ENCODE results near the gene SACM1L. TPM values are rescaled to one million over a fixed set of nuclear protein-coding genes. Genes with fewer than 3 reads are reported as not detected.

Gene SACM1L
- total and polyA plus RNA-seq, 2 donors (not counting 3 experiments of a cell fraction or from before 2014, with no cell fraction given): 11.9 to 39.9 TPM

DNA sequence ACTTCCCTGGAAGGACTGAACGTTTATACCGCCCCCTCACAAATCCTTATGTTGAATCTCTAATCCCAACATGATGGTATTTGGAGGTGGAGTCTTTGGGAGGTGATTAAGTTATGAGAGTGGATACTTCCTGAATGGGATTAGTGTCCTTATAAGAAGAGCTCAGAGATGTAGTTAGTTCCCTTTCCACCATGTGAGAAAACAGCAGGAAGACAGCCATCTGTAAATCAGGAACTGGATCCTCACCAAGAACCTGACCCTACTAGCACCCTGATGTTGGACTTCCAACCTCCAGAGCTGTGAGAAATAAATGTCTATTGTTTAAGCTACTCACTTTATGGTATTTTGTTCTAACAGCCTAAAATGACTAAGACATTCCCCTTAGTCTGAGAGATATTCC, 33.3 kb upstream of the SACM1L start:
- TF ChIP-seq, protein P1, sequence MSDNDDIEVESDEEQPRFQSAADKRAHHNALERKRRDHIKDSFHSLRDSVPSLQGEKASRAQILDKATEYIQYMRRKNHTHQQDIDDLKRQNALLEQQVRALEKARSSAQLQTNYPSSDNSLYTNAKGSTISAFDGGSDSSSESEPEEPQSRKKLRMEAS (IDR thresholded peaks at IDR 0.05; ENCODE audit: insufficient read depth, insufficient read length): no peak
- no peak for TF ChIP-seq JUN (IDR thresholded peaks at IDR 0.05; ENCODE audit: borderline replicate concordance, insufficient read depth, insufficient read length, low read depth)
- TF ChIP-seq FOS (IDR thresholded peaks at IDR 0.05; ENCODE audit: borderline replicate concordance, insufficient read depth, low read length): no peak
- no peaks in the 10 kb centered on the region for H3K27me3 ChIP-seq (ENCODE audit: control insufficient read depth in 2 of 2, insufficient read depth in 2 of 2, low read length in 2 of 2)
- peak; percentile 52 for DNase-seq (ENCODE audit: low read depth, low spot score)
- H3K4me3 ChIP-seq (replicated peaks in 1 of 3; ENCODE audit: insufficient read depth in 1 of 3, low read depth in 1 of 3, low read length in 3 of 3): no peak overlapping the region
- H3K9ac ChIP-seq (replicated peaks; ENCODE audit: extremely low read depth, insufficient read depth, low read length): no peak overlapping the region
- dilution Hi-C loops (cut with MboI; ENCODE audit: extremely low pct_ligation_motif_present, low sequenced_read_pairs) (no loop called here), intact Hi-C loops (cut with micrococcal nuclease) (loop anchor here (1.0 to 2.0 kb wide), 5 partner anchors 9 to 619 kb away; no protein-coding TSS in a partner anchor)
- peak; percentile 62 for FAIRE-seq
- no peak overlapping the region for H2AFZ ChIP-seq (ENCODE audit: low read depth, low read length)
- no peaks in the 10 kb centered on the region for H3K9me1 ChIP-seq (replicated peaks; ENCODE audit: control insufficient read depth, extremely low read depth, insufficient read depth, low read length)
- ChIA-PET POLR2A (no interaction called here), CTCF (interaction anchor here (1.2 to 4.1 kb wide), 25 partner anchors 9 to 431 kb away, joined by 4 to 73 read pairs (median 10); partner anchors contain the start of genes LIMD1, SACM1L and TMEM158)
- no TSS peak for BruUV-seq (replicated peaks)
- no peaks in the 10 kb centered on the region for H3K9me3 ChIP-seq (replicated peaks; ENCODE audit: control insufficient read depth, insufficient read depth, low read length)
- H4K20me1 ChIP-seq (replicated peaks; ENCODE audit: control insufficient read depth, extremely low read depth, insufficient read depth, low read length): no peaks in the 10 kb centered on the region
- no peak overlapping the region for H3K4me2 ChIP-seq (ENCODE audit: insufficient read depth, low read length)
- no peaks in the 10 kb centered on the region for H3K36me3 ChIP-seq (ENCODE audit: control insufficient read depth in 2 of 2, extremely low read depth in 1 of 2, insufficient read depth in 2 of 2, low read length in 2 of 2)
- H3K27ac ChIP-seq (ENCODE audit: insufficient read depth, low read depth, low read length): peak overlapping the region; percentile 39
- H3K79me2 ChIP-seq (ENCODE audit: control insufficient read depth, insufficient read depth, low read length): peaks cover 26% of the 10 kb centered on the region
- H3K4me1 ChIP-seq (ENCODE audit: control insufficient read depth, extremely low read depth, insufficient read depth, low read length): peaks cover 17% of the 10 kb centered on the region

DNA sequence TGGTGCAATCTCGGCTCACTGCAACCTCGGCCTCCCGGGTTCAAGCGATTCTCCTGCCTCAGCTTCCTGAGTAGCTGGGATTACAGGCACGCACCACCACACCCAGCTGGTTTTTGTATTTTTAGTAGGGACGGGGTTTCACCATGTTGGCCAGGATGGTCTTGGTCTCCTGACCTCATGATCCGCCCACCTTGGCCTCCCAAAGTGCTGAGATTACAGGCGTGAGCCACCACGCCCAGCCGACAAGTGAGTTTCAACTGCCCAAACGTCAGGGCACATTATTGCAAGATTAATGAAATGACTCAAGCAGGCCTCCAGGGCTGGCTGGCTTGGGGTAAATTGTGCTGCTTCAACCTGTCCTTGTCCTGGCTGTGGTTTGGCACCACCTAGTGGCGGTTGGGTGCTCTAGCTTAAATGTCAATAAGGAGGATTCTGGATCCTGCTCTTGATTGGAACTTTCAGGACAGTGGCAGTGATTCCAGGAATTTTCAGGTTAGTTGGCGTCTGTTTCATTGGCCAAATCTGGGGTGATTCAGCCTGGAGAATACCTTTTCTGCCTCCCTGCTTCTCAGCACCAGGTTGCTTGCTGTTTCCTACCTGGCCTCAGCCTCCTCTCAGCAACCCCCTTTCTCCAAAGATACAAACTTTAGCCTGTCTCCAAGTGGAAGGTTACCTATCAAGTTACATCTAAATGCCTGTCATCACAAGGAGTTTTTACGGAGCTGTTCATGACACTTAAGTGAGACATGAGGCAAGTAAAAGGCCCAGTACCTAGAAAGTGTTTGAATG, 32.4 kb upstream of the SACM1L start:
- Histone ChIP-seq H3K4me1 (ENCODE audit: control insufficient read depth, extremely low read depth, insufficient read depth, low read length) (peaks cover 17% of the 10 kb centered on the region), H3K4me3 (replicated peaks in 1 of 3; ENCODE audit: insufficient read depth in 1 of 3, low read depth in 1 of 3, low read length in 3 of 3) (no peak overlapping the region), H4K20me1 (replicated peaks; ENCODE audit: control insufficient read depth, extremely low read depth, insufficient read depth, low read length) (no peaks in the 10 kb centered on the region), H3K4me2 (ENCODE audit: insufficient read depth, low read length) (no peak overlapping the region), H2AFZ (ENCODE audit: low read depth, low read length) (no peak overlapping the region), H3K27me3 (ENCODE audit: control insufficient read depth in 2 of 2, insufficient read depth in 2 of 2, low read length in 2 of 2) (no peaks in the 10 kb centered on the region), H3K9ac (replicated peaks; ENCODE audit: extremely low read depth, insufficient read depth, low read length) (no peak overlapping the region), H3K36me3 (ENCODE audit: control insufficient read depth in 2 of 2, extremely low read depth in 1 of 2, insufficient read depth in 2 of 2, low read length in 2 of 2) (no peaks in the 10 kb centered on the region), H3K9me3 (replicated peaks; ENCODE audit: control insufficient read depth, insufficient read depth, low read length) (no peaks in the 10 kb centered on the region), H3K9me1 (replicated peaks; ENCODE audit: control insufficient read depth, extremely low read depth, insufficient read depth, low read length) (no peaks in the 10 kb centered on the region), H3K79me2 (ENCODE audit: control insufficient read depth, insufficient read depth, low read length) (peaks cover 29% of the 10 kb centered on the region), H3K27ac (ENCODE audit: insufficient read depth, low read depth, low read length) (no peak overlapping the region)
- ChIA-PET CTCF (interaction anchor here (1.0 to 4.1 kb wide), 30 partner anchors 9 to 616 kb away, joined by 3 to 73 read pairs (median 8); partner anchors contain the start of genes LIMD1, SACM1L and TMEM158), POLR2A (no interaction called here)
- DNase-seq (ENCODE audit: low read depth, low spot score) (peak; percentile 90), FAIRE-seq (peak; percentile 88)
- intact Hi-C loops (cut with micrococcal nuclease): loop anchor here (1.0 to 2.0 kb wide), 5 partner anchors 9 to 619 kb away; no protein-coding TSS in a partner anchor
- dilution Hi-C loops (cut with MboI; ENCODE audit: extremely low pct_ligation_motif_present, low sequenced_read_pairs): no loop called here
- TF ChIP-seq EZH2 (IDR thresholded peaks at IDR 0.05; ENCODE audit: borderline replicate concordance, low read depth, low read length, severe bottlenecking): no peak
- peak; percentile 36 for TF ChIP-seq POLR2AphosphoS5 (IDR thresholded peaks at IDR 0.05; ENCODE audit: insufficient read depth, low read depth, low read length)
- TF ChIP-seq FOS (IDR thresholded peaks at IDR 0.05; ENCODE audit: borderline replicate concordance, insufficient read depth, low read length): peak; percentile 19
- TF ChIP-seq, protein P2, sequence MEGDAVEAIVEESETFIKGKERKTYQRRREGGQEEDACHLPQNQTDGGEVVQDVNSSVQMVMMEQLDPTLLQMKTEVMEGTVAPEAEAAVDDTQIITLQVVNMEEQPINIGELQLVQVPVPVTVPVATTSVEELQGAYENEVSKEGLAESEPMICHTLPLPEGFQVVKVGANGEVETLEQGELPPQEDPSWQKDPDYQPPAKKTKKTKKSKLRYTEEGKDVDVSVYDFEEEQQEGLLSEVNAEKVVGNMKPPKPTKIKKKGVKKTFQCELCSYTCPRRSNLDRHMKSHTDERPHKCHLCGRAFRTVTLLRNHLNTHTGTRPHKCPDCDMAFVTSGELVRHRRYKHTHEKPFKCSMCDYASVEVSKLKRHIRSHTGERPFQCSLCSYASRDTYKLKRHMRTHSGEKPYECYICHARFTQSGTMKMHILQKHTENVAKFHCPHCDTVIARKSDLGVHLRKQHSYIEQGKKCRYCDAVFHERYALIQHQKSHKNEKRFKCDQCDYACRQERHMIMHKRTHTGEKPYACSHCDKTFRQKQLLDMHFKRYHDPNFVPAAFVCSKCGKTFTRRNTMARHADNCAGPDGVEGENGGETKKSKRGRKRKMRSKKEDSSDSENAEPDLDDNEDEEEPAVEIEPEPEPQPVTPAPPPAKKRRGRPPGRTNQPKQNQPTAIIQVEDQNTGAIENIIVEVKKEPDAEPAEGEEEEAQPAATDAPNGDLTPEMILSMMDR (IDR thresholded peaks at IDR 0.05; ENCODE audit: extremely low read depth in 1 of 2, insufficient read depth in 1 of 2, low read depth in 1 of 2, low read length in 2 of 2): peak; percentile 91 to 93
- TF ChIP-seq POLR2A (IDR thresholded peaks at IDR 0.05; ENCODE audit: low read depth, low read length): no peak
- TF ChIP-seq MYC (IDR thresholded peaks at IDR 0.05; ENCODE audit: low read depth, low read length): no peak
- BruUV-seq (replicated peaks): no TSS peak

All from endothelial cell of umbilical vein (primary cell).